ENCODE results near the gene CISH. TPM values are rescaled to one million over a fixed set of nuclear protein-coding genes. Genes with fewer than 3 reads are reported as not detected.

CISH gene
- total and polyA plus RNA-seq, 12 donors, result 5.4 to 131 (median 23.1) TPM

- DNase-seq (peak; percentile 98 to 99), ATAC-seq (peak; percentile 85 to 95 (median 90))
- H3K36me3 ChIP-seq, result peaks cover 0 to 38% (median 0%) of the 10 kb centered on the region in 9 donors
- H3K9me3 ChIP-seq, result no peaks in the 10 kb centered on the region
- 0 to 1% methylated on average over 55 of the region's 55 CpGs for WGBS, 2 donors
- no peaks in the 10 kb centered on the region for H3K27me3 ChIP-seq
- H3K27ac ChIP-seq, result peak within 1 kb of the TSS; percentile 85 to 95 (median 92)
- peak within 1 kb of the TSS; percentile 35 to 92 (median 78) for H3K4me3 ChIP-seq
- peaks cover 11 to 69% (median 47%) of the 10 kb centered on the region in 9 donors for H3K4me1 ChIP-seq
- TF ChIP-seq CTCF (IDR thresholded peaks at IDR 0.05), result no peak
- intact Hi-C loops (cut with DNase I), result loop anchor here in 1 of 10 donors (1.0 kb wide), 1 partner anchor 15 kb away; no protein-coding TSS in a partner anchor
Measured at GRCh38 chr3:50568947-50569749, 42.4 kb downstream of the CISH start, which contains the start of gene HEMK1. Gene HEMK1 (plus strand): TSS chr3:50569522. CDS start chr3:50571105, 1,583 bp downstream.

- TF ChIP-seq CTCF (IDR thresholded peaks at IDR 0.05), result no peak
- Histone ChIP-seq H3K4me3 (peak within 1 kb of the TSS; percentile 39 to 92 (median 78)), H3K36me3 (peaks cover 0 to 23% (median 0%) of the 10 kb centered on the region in 9 donors), H3K27ac (peak within 1 kb of the TSS; percentile 65 to 95 (median 92)), H3K4me1 (peaks cover 11 to 68% (median 44%) of the 10 kb centered on the region in 9 donors), H3K9me3 (no peaks in the 10 kb centered on the region), H3K27me3 (no peaks in the 10 kb centered on the region)
- intact Hi-C loops (cut with DNase I), result no loop called here
- ATAC-seq, result peak; percentile 77 to 84 (median 82)
- peak; percentile 95 for DNase-seq
- 1 to 2% methylated on average over 53 of the region's 53 CpGs for WGBS, 2 donors
Measured at GRCh38 chr3:50567386-50568167, 44.0 kb downstream of the CISH start, which contains the start of gene C3orf18. Gene C3orf18 (minus strand): TSS chr3:50567747. CDS start chr3:50565699, 2,048 bp downstream.

GRCh38 chr3:50567011-50567385 lies 44.6 kb downstream of the CISH start:
- ATAC-seq, result no peak
- DNase-seq, result no peak
- intact Hi-C loops (cut with DNase I), result no loop called here
- no peak for TF ChIP-seq CTCF (IDR thresholded peaks at IDR 0.05)
- H3K27me3 ChIP-seq, result no peaks in the 10 kb centered on the region
- H3K9me3 ChIP-seq, result no peaks in the 10 kb centered on the region
- 14 to 16% methylated on average over 11 of the region's 11 CpGs for WGBS, 2 donors
- peak overlapping the region; percentile 39 to 92 (median 78) for H3K4me3 ChIP-seq
- peaks cover 11 to 62% (median 38%) of the 10 kb centered on the region in 9 donors for H3K4me1 ChIP-seq
- H3K36me3 ChIP-seq, result peaks cover 0 to 21% (median 0%) of the 10 kb centered on the region in 9 donors
- peak overlapping the region; percentile 65 to 95 (median 92) for H3K27ac ChIP-seq

GRCh38 chr3:50564321-50564720 lies 47.3 kb downstream of the CISH start:
- Histone ChIP-seq H3K9me3 (no peaks in the 10 kb centered on the region), H3K36me3 (peaks cover 0 to 23% (median 0%) of the 10 kb centered on the region in 9 donors), H3K27ac (no peak overlapping the region), H3K4me1 (peaks cover 5 to 48% (median 24%) of the 10 kb centered on the region in 9 donors), H3K27me3 (no peaks in the 10 kb centered on the region), H3K4me3 (no peak overlapping the region)
- 82 to 92% methylated on average over 1 of the region's 1 CpG for WGBS, 2 donors
- TF ChIP-seq CTCF (IDR thresholded peaks at IDR 0.05), result no peak
- DNase-seq (no peak), ATAC-seq (no peak)
- intact Hi-C loops (cut with DNase I), result no loop called here

All from heart right ventricle (tissue), 16 donors.